Stimulated activated CD4-positive, alpha-beta T cell treated with anti-CD3 and anti-CD28 coated beads, TNF-alpha, amount 100 ng/mL, for 4 hours (primary cell): Measurements from ENCODE around the gene UVSSA.
"Not testable (repeated sequence)": the region's sequence is repeated elsewhere in the genome, so short reads cannot be mapped to it uniquely, and the experiment has no call there.

ENCODE experiments used
- DNase-seq, 3 experiments: peaks; one replicate each; pipeline ENCODE4 v3.0.0-alpha.2; 2020; ENCODE audit warnings: low read depth in 3 of 3

Gene UVSSA

DNA sequence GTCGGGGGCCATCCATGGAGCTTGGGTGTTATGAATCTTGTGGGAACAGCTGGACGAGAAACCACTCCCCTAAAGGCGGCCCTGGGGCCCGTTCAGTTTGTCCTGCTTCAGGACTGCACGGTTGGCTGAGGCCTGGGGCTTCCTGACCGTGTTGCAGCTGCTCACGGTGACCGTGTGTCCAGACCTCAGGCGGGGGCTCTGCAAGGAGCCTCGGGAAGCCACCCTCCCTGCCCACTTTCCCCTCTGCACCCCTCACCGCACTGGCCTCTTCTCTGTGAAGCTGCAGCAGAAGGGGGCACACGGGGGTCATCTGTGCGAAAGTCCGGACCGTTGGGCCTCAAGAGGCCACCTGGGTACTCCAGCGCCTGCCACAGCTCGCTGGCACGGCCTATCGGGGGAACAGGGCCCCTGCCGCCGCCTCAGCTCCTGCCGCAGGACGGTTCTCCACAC, 29.4 kb downstream of the UVSSA start:
- DNase-seq = no peak

DNA sequence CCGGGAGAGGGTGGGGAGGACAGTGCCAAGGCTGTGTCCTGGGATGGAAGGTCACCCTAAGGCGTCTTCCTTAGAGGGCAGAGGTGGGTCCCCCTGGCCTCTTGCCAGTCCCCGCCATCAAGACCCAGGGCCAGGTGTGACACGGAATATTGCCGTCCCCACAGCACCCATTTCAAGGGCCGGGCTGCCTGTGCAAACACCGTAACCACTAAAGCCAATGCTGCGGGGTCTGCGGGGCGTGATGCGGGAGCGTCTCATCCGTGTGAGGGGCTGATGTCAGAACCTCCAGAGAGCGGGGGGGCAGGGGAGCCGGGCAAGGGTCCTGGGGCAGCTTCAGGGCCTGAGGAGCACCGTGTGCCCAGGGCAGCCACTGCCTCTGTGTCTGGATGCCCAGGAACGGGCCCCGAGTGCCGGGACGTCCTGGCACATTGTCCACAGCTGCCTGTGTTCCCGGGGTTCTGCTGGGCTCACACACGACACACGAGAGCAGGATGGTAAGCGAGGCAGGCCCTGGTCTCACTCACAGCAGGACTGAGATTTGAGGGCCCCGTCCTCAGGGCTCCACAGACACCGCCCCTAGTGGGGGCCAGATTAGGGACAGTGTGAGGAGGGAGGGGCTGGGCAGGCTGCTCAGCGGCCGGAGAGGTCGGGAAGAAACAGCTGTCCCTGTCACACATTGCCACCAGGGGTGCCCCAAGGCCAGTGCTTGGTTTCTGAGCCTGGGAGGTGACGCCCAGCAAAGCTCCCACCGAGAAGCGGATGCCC, 30.0 kb downstream of the UVSSA start:
- DNase-seq = no peak

DNA sequence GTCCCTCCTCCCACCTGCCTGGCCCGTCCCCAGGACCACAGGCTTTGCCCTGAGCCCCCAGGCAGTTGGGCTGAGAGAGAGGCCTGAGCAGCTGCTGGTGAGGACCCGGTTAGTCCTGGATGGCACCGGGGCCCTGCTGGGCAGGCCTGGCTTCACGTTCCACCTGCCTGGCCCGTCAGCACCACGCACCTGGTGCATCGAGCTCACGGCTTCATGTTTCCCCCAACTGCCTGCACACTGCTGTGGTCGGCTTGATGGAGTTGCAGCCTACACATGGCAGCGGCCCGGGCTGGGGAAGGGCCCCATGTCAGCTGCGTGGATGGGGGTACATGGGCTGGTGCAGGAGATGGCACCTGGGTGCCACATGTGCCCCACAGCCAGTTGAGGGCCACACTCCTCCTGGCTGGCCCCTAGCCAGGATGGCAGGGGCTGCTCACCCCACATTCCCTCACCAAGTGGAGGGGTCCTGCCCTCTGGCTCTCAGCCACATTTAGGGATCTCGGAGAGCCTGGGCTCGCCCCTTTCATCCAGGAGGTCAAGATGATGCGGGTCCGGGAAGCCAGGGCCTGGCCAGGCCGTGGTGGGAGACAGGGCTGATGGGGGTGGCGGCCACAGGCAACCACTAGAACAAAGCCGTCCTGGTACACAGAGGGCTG, 30.7 kb downstream of the UVSSA start:
- no peak for DNase-seq

DNA sequence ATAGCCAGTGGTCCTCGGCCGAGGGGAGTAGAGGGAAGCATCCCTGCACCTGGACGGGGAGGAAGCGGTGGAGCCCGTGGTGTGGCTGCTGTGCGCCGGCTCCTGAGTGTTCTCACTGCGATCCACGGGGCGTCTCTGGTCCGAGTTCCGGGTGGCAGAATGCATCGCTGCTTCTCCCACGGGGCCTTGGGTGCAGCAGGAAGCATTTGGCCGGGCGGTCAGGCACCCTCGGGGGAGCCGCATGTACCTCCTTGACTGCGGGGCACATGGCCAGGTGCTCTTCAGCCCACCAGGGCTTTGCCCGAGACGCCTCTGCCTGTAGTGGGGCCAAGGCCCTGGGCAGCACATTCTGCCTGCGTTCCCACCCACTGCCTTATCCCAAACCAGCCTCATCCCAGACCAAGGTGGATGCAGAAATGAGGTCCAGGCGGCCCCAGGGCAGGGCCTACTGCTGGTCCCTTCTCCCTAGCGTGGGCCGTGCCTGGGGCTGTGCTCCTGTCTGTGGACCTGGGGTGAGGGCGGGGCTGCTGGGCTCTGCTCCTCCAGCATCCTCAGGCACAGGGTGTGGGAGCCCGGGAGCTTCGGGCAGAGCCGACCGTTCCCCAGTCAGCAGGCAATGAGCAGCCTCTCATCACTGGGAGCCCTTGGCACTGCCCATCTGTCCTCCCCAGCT, 31.7 kb downstream of the UVSSA start:
- DNase-seq = no peak

DNA sequence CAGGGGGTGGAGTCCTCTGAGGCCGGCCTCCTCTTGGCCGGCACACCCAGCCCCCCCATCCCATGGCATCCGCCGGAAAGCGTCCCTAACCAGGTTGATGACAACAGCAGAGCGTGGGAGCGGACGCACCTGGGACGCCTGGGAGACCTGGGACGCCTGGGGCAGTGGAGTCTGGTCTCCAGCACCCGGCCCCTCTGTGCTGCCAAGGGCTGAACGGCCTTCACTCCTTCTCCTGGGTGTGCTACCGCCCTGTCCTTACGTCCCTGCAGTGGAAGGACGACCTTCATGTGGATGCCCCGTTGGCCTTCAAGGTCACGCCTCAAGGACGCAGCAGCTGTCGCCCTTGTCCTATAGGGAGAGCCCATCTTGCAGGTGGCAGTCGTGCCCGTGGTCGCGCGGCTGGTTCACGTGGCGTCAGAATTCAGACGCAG, 32.4 kb downstream of the UVSSA start:
- DNase-seq = no peak

DNA sequence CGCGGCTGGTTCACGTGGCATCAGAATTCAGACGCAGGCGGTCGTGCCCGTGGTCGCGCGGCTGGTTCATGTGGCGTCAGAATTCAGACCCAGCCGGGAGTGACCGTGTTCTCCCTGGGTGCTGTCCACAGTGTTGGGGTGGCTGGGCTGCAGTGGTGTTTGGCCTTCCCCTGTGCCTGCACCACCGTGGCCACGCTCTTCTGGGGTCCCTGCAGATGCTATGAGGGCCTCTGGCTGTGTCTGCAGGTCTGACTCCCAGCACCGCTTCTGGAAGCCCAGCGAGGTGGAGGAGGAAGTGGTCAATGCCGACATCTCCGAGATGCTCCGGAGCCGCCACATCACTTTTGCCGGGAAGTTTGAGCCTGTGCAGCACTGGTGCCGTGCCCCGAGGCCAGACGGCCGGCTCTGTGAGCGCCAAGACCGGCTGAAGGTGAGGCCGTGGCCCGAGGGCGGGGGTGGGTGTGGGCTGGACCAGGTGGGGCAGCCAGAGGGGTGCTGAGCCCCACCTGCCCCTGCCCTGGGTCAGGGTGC, 32.9 kb downstream of the UVSSA start:
- DNase-seq = no peak

DNA sequence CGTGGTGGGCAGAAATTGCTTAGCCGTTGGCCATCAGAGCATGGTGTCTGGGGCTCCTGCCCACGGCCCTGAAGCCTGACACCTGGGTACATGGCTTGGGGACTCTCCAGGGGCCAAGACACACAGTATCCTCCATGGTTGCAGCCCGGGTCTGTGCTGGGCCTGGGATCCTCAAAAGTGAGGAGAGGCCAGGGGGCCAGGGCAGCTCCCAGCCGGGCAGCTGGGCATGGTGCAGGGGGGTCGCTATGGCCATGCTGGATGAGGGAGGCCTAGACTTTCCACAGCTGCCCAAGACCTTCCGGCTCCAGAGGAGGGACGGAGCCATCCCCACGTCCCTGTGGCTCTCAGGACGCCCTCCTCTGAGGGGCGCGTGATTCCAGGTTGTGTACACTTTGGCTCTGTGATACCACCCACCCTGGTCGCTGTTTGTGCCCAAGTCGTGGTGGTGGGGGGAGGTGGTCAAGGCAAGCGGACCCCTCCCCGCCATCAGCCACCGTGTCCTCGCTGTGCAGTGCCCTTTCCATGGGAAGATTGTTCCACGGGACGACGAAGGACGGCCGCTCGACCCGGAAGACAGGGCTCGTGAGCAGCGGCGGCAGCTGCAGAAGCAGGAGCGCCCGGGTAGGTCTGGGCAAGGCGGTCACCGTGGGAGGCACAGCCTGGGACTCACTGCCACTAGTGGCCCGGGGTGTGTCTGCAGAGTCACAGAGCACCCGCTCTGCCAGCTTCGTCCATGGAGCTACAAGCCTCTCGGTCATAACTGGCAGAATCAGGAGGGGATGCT, 33.6 kb downstream of the UVSSA start:
- DNase-seq = no peak

DNA sequence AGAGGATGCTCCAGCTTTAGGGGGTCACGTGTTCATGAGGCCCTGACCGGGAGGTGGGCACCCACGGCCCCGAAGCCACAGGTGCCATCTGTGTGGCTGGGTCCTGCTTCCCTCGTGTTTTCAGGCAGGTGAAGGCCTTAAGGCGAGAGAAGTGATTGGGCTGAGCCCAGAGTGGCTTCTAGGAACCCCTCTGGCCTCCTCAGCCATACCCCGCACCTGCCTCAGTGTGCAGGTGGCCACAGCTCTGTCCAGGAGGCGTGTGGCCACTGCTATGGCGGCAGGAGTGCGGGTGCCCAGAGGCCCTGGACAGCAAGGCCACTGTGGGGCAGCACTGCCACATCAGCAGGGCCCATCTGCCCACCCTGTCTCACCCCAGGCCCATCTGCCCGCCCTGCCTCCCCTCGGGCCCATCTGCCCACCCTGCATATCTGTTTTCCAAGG, 34.2 kb downstream of the UVSSA start:
- DNase-seq = no peak

DNA sequence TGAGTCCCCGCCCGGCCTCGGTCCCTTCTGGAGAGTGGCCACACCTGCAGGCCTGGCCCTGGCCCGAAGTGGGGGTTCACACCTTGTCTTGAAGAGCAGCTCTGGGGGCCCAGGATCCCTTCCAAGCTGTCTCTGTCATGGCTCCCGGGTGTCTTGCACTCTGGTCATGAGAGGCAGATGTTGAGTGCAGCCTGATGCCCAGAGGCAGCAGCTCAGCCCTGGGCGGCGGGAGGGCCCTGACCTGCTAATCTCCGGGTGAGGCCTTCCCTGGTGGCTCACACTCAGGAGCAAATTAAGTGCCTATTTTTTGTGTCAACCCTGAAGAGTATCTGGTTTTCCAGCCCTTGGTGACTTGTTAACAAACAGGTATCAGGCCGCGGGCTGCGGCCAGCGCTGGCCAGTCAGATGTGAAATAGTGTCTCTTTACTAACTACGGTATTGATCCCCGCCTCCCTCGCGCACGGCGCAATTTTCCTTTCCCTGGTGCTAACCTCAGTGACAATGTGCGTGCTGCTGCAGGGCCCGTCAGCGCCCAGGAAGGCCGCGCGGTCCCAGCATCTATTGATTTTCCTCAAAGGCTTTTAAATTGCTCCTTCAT, 35.0 kb downstream of the UVSSA start:
- no peak for DNase-seq

DNA sequence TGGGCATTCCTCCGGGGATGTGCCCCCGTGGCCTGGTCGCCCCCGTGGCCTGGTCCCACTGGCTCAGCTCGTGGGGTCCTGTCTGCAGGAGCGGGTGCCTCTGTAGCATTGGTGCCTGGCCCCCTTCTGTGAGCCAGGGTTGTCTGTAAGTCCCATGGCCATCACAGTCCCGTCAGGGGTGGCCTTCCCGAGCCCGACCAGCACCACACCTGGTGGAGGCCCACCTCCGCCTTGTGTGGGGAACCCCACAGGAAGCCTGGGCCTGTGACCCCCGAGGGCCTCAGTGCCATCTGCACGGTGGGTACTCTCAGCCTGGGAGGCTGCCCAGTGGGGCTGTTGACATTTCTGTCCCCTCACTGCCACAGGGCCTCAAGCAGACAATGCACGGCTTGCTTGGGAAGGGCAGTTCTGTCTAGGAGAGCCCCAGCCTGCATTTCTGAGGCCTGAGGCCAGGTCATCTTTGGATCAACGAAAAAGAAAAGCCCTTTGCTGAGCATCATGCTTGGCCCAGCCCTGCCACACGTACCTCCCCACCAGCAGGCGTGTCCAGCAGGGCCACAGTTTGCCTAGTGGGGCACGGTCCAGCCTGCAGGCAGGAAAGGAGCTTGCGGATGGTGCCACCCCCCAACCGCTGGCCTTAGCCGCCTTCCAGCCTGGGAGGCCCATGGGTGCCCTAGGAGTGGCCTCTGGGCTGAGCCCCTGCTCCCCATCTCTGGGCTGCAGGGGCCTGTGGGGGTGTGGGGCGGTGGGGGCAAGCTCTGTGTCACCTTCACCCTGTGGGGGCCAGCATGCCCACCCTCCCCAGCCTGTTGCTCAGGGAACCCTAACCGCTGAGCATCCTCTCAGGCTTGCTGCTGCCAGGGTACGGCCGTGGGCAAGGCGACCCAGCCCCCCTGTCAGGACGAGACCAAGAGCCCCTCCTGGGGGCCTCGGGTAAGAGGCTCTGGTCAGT, 36.0 kb downstream of the UVSSA start:
- no peak for DNase-seq

DNA sequence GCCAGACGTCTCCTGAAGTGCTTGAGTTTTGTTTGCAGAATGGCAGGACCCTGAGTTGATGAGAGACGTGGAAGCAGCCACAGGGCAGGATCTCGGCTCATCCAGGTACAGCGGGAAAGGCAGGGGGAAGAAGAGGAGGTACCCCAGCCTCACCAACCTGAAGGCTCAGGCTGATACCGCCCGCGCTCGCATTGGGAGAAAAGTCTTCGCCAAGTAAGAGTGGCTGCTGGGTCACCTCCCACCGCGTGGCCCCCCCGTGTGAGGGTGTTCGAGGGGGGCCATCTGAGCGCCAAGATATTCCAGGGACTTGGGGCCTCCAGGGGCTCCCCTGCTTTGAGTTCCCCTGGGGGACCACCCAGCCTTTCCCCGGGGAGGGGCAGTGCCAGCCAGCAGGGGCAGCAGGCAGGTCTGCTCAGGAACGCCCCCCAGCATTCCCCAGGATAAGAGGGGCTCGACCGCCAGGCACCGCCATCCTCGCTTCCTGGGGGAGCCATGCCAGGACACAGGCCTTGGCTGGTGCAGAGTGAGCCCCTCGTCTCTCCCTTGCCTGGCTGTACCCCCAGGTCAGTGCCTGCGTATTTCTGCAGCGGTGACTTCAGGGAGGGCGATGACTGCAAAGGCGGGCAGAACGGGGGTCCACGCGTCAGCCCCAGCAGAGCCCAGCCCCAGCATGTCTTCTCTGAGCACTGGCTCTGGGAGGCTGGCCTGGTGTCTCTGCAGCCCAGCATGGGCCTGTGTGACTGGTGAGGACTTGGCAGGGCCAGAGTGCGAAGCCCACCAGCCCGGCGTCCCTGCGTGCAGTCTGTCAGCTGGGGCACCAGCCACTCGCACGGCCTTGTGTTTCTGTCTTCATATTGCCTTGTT, 37.0 kb downstream of the UVSSA start:
- no peak for DNase-seq

DNA sequence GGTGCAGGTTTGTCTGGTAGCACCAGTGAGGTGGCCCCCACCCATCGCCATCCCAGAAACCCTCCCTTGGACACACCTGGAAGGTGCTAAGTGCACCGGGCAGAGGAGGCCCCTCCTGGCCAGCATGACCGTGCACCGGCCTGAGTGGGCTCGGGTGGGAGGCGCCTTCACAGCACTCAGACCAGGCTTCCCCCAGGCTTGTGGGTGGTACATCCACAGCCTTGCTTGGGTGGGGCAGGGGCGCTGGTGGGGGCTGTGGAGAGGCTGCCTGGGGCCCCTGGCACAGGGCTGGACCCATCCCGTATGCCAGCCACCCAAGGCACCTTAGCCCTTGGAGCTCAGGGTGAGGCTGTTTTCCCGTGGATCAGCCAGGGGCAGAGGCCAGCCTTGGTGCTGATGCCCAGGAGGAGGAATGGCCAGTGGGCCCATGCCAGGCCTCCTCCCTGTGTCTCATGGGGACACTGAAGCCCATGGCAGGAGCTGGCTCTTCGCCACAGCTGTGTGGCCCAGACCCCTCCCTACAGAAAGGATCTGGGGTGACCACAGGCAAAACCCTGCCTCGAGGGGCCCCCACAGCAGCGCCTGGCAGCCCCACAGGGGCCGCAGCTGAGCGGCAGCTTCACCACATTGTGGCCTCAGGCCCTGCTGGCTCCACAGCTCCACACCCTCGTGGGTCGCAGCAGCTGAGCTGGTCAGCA, 37.8 kb downstream of the UVSSA start:
- DNase-seq = no peak

DNA sequence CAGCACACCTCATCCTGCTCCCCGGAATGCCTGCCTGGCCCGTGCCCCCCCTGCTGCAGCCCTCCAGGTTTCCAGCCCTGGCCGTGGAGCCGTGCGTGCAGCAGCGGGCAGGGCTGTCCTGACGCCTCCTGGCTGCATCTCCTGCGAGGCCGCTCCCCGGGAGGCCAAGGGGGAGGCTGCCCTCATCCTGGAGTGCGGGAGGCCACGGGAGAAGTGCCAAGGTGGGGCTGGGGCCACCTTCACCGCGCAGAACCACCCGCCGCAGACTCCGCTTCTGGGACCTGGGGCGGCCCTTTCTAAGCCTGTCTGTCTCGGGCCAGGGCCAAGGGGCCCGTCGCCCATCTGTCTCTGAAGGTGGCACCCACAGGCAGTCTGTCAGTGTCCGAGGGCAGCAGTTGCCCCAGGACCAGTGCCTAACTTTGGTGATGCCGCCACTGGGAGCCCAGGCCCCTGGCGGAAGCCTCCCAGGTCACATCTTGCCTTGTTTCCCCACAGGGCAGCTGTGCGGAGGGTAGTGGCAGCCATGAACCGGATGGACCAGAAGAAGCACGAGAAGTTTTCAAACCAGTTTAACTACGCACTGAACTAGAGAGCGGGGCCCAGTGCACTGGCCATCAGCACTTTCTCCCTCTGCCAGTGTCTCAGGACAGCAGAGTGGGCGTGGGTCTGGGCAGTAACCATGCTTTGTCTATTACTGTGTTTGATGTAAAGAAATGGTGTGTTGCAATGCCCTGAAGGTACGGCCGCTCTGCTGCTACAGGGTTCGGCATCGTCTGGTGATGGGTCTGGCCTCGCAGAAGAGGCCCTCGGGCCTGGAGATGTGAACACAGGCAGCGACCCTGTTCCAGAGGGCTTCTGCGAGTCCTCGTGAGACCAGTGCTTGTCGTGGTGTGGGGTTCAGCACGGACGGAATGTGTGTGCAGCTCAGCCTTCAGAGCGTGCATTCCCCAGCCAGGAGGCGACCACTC, 38.6 kb downstream of the UVSSA start:
- DNase-seq = no peak

DNA sequence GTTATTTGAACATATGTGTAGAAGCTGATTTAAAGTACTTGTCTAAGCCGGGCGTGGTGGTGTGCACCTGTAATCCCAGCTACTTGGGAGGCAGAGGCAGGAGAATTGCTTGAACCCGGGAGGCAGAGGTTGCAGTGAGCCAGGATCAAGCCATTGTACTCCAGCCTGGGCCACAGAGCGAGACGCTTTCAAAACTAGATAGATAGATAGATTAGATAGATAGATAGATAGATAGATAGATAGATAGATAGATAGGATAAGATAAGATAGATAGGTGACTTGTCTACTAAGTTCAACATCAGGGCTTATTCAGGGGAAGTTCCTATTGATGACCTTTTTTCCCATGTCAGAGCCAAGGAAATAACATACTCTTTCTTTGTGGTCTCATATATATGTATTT, 46.4 kb downstream of the UVSSA start:
- DNase-seq = not testable (repeated sequence)

DNA sequence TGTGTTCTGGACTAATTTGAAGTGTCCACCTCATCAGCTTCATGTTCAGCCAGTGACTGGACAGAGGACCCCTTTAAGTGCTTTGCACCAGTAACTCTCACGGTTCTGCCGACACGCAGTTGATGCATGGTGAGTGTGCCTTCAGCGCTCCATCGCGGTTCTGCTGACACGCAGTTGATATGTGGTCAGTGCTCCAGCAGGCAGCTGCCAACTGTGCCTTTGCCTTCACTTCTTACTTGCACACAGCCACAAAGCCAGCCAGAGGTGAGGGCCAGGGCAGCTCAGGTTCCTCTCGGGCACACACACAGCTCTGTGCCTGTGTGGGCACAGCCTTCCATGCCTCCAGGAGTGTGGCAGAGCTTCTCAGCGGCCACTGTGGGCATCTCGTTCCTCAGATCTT, 46.9 kb downstream of the UVSSA start:
- no peak for DNase-seq

DNA sequence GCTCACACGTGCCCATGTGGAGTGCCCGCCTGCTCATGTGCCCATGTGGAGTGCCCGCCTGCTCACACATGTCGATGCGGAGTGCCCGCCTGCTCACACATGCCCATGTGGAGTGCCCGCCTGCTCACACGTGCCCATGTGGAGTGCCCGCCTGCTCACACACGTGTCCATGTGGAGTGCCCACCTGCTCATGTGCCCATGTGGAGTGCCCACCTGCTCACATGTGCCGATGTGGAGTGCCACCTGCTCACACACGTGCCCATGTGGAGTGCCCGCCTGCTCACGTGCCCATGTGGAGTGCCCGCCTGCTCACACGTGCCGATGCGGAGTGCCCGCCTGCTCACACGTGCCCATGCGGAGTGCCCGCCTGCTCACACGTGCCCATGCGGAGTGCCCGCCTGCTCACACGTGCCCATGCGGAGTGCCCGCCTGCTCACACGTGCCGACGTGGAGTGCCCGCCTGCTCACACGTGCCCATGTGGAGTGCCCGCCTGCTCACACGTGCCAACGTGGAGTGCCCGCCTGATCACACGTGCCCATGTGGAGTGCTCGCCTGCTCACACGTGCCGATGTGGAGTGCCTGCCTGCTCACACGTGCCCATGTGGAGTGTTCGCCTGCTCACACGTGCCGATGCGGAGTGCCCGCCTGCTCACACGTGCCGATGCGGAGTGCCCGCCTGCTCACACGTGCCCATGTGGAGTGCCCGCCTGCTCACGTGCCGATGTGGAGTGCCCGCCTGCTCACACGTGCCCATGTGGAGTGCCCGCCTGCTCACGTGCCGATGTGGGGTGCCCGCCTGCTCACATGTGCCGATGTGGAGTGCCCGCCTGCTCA, 47.8 kb downstream of the UVSSA start:
- not testable (repeated sequence) for DNase-seq
